ENCODE results near the gene NFX1.

Gene NFX1

DNA sequence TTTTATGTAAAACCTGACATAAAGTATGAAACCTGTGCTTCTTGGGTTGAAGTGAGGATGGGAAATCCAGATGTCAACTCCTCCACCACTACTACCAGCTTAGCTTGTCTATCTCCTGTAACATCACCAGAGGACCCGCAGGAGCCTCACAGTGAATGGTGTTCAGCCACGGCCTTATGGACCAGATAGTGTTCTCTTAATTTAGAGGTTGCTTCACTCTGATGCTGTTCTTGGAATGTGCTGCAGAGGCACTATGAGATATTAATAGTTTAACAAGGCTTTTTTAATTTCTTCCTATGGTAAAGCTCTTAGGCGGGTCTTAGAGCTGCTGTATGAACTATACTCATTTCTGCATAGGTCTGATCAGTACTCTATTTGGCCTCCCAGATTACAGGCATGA lies 27.9 kb downstream of the NFX1 start:
- H3K4me3 ChIP-seq (replicated peaks; ENCODE audit: low read depth, low read length): no peak overlapping the region
- TF ChIP-seq, protein P1, sequence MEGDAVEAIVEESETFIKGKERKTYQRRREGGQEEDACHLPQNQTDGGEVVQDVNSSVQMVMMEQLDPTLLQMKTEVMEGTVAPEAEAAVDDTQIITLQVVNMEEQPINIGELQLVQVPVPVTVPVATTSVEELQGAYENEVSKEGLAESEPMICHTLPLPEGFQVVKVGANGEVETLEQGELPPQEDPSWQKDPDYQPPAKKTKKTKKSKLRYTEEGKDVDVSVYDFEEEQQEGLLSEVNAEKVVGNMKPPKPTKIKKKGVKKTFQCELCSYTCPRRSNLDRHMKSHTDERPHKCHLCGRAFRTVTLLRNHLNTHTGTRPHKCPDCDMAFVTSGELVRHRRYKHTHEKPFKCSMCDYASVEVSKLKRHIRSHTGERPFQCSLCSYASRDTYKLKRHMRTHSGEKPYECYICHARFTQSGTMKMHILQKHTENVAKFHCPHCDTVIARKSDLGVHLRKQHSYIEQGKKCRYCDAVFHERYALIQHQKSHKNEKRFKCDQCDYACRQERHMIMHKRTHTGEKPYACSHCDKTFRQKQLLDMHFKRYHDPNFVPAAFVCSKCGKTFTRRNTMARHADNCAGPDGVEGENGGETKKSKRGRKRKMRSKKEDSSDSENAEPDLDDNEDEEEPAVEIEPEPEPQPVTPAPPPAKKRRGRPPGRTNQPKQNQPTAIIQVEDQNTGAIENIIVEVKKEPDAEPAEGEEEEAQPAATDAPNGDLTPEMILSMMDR (IDR thresholded peaks at IDR 0.05; ENCODE audit: low read depth, low read length, missing control alignments): no peak
- no peak for DNase-seq (ENCODE audit: extremely low read depth, low read depth)

DNA sequence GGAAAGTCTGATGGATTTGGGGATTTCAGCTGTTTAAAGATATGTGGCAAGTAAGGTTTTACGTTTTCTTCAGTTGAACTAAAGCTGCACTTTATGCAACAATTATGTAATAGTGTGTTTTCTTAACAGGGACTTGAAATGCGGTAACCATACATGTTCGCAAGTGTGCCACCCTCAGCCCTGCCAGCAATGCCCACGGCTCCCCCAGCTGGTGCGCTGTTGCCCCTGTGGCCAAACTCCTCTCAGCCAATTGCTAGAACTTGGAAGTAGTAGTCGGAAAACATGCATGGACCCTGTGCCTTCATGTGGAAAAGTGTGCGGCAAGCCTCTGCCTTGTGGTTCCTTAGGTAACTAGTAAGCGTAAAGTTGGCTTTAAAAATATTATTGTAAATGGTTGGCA lies 28.5 kb downstream of the NFX1 start:
- DNase-seq (ENCODE audit: extremely low read depth, low read depth): no peak
- TF ChIP-seq, protein P1 (IDR thresholded peaks at IDR 0.05; ENCODE audit: low read depth, low read length, missing control alignments): no peak
- H3K4me3 ChIP-seq (replicated peaks; ENCODE audit: low read depth, low read length): no peak overlapping the region

DNA sequence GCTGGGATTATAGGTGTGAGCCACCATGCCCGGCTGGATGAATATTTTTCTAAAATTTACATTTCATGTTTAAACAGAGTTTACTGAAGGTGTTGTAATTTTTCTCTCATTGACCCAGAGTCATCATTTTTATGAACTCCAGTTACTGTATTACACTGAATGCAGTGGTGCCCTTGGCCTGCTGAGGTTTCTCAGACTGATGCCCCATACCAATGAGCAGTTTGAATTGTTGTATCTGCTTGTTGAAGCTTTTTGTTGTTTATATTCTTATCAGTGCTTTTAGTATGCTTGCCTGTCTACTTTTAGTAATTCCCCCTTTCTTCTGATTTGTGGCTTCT lies 29.9 kb downstream of the NFX1 start:
- H3K4me3 ChIP-seq (replicated peaks; ENCODE audit: low read depth, low read length): no peak overlapping the region
- TF ChIP-seq, protein P1 (IDR thresholded peaks at IDR 0.05; ENCODE audit: low read depth, low read length, missing control alignments): no peak
- DNase-seq (ENCODE audit: extremely low read depth, low read depth): no peak

DNA sequence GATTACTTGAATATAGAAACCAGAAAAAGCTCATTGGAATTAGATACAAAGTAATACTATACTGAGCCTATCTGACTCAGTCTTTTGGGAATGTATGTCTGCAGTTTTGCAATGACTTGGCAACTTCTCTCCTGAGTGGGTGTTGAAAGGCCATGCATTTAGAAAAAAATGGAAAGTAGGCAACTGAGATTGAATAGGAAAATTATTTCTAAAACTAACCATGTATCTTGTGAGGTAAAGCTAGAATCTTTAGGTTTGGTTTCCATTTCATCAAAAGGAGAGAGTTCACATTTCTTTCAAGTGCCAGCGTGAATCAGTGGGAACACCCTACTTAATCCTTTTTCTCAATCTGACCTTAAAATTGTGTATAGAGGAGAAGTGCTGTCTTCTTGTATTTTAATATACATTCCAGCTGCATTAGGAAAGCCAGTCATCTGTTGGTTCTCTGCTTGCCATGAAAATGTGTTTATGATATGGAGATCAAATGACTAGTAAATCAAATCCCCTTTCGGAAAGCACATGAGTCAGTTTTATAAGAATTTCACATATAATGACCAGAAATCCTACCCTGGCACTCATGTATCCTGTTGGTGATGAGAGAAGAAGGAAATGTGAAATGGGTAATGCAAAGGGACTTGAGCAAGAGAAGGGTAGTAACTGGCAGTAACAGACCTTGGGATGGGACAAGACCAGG lies 30.4 kb downstream of the NFX1 start:
- DNase-seq (ENCODE audit: extremely low read depth, low read depth): peak; percentile 74
- H3K4me3 ChIP-seq (replicated peaks; ENCODE audit: low read depth, low read length): 0 out of 2 replicates have a peak overlapping the region, but pooled peaks have one; percentile 3
- TF ChIP-seq, protein P1 (IDR thresholded peaks at IDR 0.05; ENCODE audit: low read depth, low read length, missing control alignments): no peak

DNA sequence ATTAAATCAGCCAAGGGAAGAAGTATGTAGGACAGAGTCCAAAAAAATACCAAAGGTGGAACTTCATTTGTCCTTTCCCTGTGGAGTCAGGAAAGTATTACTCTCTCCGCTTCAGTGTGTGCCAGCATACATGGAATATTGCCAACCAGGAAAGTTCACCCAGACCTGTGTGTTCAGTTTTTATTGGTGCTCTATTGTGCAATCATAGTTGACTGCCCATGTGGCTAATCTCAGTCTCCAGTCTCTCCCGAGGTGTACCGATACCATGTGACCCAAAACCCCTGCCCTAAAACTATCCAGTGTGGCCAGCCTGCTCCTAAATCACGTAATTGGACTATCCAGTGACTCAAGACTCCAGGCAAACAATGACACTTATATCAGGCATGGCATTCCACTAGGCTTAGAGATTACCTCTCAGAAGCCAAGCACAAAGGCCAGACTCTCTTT lies 38.8 kb downstream of the NFX1 start:
- peak; percentile 59 for DNase-seq (ENCODE audit: extremely low read depth, low read depth)
- no peak overlapping the region for H3K4me3 ChIP-seq (replicated peaks; ENCODE audit: low read depth, low read length)
- TF ChIP-seq, protein P1 (IDR thresholded peaks at IDR 0.05; ENCODE audit: low read depth, low read length, missing control alignments): no peak

DNA sequence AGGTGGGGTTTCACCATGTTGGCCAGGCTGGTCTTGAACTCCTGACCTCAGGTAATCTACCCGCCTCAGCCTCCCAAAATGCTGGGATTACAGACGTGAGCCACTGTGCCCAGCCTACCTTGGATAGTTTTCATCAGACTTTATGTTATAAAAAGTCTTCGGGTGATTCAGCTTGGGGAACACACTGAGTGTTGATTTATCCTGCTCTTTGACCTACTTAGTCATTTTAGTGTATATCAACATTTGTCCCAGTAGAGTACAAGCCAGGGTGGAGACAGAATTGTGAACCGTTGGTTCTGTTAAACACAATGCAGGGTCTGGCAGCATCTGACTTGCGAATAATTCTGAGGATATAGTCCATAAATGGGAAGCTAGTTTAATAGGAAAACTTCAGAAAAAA lies 39.7 kb downstream of the NFX1 start:
- TF ChIP-seq, protein P1 (IDR thresholded peaks at IDR 0.05; ENCODE audit: low read depth, low read length, missing control alignments): no peak
- no peak for DNase-seq (ENCODE audit: extremely low read depth, low read depth)
- no peak overlapping the region for H3K4me3 ChIP-seq (replicated peaks; ENCODE audit: low read depth, low read length)

Measured in HFF-Myc (cell line).